Measurements from ENCODE around the gene PURA.

PURA gene

DNA sequence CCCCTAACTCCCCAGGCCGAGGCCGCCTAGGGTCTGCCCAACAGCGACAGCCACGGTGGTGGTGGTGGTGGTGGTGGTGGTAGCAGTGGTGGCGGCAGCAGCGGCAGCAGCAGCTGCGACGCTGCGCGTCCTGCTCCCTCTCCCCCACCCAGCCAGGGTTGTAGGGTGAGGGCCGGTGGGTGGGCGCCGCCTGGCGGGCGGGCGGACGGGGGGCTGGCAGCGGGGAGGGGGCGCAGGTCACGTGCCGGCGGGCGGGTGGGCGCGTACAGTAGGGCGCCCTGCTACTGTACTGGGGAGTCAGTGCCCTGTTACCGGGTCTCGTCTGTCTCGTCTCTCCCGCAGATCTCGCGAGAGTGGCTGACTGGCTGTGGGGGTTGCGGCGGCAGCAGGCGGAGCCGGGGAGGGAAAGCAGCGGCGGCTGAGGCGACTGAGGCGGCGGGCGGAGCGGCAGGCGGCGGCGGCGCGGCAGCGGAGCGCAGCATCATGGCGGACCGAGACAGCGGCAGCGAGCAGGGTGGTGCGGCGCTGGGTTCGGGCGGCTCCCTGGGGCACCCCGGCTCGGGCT, at the start of gene PURA:
Gene PURA (plus strand): TSS at position 411 of the 565 bp plus-strand sequence. CDS start 73 bp downstream, at position 484.
- DNase-seq (ENCODE audit: low spot score) = peak; percentile 95

DNA sequence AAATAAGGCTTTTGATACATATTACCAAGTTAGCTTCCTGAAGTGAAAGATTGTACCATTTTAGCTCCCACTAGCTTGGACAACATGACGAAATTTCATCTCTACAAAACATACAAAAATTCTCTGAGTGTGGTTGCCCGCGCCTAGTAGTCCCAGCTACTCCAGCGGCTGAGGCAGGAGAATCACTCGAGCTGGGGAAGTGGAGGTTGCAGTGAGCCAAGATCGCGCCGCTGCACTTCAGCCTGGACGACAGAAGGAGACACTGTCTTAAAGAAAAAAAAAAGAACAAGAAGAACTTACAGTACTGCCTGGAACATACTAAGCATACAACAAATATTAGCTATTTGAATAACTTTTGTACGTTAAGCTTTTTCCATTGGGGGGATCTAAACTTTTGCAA, 41.1 kb upstream of the PURA start:
- DNase-seq (ENCODE audit: low spot score) = no peak

DNA sequence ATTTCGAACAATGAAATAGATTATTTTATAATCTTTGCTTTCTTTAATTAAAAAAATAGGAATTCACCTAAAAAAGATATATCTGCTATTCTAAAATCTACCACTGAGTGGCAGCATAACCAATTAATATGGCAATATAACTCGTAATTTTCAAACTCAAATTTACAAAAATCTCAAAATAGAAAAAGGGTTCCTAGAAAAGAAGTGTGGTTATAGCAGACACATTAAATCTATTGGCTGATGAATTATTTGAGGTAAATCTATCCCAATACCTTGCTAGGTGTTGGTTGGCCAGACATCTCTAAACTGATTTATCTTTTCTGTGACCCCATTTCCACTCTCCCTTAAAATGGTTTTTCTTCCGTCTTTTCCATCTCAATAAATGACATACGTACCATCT, 40.6 kb upstream of the PURA start:
- no peak for DNase-seq (ENCODE audit: low spot score)

DNA sequence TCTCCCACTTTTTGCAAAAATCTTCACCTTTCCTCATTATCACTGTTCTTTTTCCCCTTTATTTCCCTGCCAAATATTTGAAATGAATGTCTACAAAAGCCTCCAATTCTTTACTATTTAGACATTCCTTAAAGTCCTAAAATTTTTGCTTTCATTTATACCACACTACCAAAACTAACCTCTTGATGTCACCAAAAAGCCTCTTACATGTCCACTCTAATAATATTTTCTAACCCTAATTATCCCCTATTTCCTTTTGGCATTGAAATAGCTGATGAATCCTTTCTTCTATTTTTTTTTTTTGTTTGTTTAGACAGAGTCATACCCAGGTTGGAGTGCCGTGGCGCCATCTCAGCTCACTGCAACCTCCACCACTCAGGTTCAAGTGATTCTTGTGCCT, 38.5 kb upstream of the PURA start:
- no peak for DNase-seq (ENCODE audit: low spot score)

DNA sequence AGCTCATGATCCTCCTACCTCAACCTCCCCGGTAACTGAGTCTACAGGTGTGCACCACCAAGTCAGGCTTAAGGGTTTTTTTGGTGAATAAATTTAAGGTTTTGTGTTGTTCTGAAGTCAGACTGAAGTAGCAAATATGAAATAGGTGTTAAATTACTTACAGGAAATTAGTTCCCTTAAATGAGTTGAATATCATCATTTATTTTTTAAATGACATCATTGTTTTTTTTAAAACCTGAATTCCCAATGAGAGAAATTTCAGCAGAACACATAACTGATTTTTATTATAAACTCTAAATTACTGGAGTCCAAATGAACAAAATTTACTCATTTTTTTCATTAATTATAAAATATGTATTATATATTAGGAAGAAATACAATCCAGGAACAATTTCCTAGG, 37.8 kb upstream of the PURA start:
- no peak for DNase-seq (ENCODE audit: low spot score)

DNA sequence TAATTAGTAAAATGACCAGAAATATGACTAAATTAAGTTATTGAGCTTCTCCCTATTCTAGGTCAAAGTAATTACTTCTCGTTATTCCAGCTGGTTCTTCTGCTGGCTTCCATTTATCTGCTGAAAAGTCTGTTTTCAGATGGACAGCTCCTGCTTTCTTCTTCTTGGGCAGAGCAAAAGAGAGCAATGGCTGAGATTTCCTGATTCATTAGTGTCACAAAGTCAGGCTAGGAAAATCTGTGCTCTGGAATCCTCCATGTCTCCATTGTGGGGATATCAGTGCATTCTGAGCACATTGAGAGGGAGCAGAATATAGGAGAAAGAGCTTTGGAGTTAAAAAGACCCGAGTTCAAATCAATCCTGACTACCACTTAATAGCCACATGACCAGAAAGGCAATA, 37.1 kb upstream of the PURA start:
- DNase-seq (ENCODE audit: low spot score) = no peak

DNA sequence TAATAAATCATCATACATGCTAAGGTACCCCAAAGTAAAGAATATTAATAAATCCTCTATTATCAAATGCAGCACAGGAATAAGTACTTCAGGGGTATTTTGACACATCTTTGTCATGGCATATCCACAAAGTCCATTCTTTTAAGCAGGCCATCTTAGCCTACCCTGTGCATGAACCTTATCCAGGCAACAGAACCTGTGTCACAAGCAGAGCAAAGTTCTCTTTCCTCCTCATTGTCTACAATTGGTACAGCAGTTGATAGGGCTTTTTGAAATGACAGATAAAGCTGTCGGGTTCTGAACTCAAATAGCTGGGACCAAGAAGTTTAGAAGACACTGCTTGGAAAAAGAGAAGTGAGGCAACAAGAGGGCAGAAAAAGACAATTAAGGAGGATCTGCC, 30.8 kb upstream of the PURA start:
- no peak for DNase-seq (ENCODE audit: low spot score)

DNA sequence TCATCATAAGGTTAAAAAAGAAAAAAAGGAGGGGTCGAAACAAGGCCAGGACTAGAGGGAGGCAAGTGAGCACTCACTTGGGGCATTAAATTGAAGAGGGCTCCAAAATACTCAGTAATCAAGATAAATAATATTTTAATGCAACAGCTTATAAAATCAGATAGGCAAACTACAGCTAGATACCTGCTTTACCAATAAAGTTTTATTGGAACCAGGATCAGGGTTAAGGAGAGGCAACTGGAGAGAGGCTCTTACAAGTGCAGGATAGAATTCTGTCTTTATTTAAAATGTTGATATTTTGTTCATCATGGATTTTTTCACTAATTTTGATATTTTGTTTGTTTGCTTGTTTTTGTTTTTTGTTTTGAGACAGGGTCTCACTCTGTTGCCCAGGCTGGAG, 30.3 kb upstream of the PURA start:
- DNase-seq (ENCODE audit: low spot score) = no peak

DNA sequence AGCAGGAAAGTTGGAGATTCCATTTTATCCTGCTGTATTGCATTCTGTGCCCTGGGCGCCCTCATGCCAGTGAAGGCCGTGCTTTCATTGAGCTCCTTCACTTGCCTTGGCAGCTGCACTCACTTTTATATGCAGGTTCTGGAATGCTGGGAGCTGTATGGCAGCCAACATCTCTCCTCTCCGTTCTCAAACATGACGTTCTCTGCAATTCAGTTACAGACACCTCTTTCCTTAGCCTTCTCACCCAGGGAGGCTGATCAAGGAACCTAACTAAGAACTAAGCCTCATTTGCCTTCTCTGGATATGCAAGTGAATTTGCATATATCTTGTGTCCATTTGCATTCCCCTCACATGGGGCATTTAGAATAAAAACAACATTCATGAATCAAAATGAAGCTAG, 29.4 kb upstream of the PURA start:
- no peak for DNase-seq (ENCODE audit: low spot score)

DNA sequence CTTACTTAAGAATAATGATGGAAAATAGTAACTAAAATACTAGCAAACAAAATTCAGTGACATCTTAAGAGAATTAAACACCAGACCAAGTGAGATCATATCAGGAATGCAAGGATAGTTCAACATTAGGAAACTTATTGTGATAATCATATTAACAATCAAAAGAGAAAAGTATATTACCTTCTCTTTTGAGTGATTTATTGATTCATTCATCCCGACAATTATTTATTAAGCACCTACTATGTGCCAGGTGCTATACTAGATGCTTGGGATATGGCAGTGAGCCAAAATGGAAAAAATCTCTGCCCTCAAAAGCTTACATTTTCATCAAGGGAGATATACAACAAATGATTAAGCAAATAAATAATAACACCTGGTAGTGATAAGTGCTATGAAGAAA, 23.7 kb upstream of the PURA start:
- DNase-seq (ENCODE audit: low spot score) = no peak

DNA sequence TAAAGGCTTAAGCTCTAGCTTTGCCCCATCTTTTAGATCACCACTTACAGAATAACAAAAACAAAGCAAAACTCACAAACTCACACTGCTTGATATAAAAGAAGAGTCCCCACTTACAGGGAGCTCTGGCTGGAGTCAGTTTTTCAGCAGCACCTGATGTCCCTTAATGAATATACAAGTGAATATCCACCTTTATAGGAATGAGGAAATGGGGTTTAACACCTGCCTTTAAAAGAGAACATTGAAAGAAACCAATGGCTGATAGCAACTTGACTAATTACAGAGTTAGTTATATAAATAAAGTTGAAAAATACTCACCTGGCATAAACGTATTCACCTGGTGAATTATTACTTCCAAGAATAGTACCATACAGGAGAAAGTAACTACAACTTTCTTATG, 20.7 kb upstream of the PURA start:
- DNase-seq (ENCODE audit: low spot score) = no peak

DNA sequence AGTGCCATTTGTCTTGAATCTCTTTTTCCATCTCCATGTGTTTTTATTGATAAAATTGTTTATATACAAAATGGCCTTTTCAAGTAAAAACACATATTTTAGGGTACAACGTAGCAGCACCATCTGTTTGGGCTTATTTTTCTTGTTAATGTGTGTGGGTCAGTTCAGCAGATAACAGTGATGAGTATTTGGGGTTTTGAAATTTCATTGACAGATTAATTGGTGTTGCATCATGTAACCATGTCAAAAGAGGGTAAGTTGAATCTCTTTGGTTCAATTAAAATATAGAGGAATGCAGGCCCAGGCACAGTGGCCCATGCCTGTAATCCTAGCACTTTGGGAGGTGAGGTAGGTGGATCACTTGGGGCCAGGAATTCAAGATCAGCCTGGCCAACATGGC, 20.0 kb upstream of the PURA start:
- no peak for DNase-seq (ENCODE audit: low spot score)

DNA sequence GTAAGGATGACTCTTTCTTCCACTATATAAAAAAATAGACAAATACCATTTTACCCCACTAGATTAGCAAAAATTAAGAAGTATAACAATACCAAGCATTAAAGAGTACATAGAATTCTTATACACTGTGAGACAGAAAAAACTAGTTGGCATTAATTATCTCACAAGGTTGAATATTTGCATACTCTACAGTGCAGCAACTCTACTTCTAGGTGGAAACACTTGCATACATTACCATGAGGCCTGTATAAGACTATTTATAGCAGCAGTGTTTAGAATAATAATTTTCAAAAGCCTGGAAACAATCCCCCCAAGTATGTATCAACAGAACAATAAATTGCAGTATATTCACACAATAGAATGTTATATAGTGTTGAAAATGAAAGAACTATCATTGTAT, 19.0 kb upstream of the PURA start:
- no peak for DNase-seq (ENCODE audit: low spot score)

DNA sequence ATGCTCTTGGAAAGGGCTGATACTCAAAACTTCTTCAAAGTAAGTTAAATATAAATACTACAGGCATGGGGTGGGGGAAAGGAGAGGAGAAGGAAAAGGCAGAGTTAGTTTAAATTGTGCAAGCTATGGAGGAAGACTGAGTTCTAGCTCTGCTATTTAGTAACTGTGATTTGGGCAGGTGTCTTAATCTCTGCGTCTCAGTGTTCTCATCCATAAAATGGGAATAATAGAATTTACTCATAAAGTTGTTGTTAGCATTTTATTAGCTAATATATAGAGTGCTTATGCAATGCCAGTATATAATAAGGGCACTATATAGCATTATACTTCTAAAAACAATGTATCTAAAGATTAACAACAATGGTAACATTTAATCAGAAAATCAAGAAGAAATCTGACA, 12.7 kb upstream of the PURA start:
- no peak for DNase-seq (ENCODE audit: low spot score)

DNA sequence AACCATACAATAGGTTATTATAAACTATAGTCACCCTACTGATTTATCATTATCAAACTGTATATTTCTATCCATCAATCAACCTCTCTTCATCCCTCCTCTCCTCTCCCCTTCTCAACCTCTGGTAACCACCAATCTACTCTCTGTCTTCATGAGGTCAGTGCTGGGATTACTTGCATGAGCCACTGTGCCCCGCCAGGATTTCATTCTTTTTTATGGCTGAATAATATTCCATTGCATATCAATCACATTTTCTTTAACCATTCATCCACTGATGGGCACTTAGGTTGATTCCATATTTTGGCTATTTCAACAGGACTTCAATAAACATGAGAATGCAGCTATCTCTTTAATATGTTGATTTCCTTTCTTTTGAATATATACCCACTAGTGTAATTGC, 10.8 kb upstream of the PURA start:
- DNase-seq (ENCODE audit: low spot score) = no peak

DNA sequence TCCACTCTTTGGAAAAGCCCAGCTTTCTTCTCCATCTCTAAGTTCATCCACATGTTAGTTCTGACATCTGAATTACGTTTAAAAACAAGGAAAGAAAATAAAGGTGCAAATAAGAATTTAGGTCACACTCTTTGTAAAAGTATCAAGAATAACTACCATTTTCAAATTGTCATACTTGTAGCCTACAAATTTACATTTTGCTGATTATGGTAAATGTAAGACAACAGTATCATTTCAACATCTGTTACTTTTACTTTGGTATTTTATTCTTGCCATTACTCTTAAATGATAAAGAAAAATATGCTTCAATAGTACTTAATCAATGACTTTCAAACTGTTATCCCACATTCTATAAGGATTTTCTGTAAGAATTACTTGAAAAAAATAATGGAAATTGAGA, 9.8 kb upstream of the PURA start:
- no peak for DNase-seq (ENCODE audit: low spot score)

DNA sequence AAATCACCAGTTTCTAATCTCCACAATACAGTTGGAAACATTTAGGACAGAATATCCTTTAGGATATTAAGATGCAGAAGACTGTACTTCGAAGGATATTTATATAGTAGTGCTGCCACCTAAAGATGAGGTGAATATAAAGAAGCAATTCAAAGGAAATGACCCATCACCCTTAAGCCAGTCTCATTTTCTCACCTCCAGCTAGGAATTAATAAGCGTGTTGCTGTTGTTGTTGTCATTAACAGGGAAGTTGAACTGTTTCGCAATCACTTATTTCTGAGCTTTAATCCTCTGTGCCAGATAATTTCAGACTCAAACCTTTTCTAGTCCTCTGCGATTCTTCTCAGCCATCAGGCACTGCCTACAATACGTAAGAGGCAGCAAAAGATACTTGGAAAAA, 7.8 kb upstream of the PURA start:
- no peak for DNase-seq (ENCODE audit: low spot score)

DNA sequence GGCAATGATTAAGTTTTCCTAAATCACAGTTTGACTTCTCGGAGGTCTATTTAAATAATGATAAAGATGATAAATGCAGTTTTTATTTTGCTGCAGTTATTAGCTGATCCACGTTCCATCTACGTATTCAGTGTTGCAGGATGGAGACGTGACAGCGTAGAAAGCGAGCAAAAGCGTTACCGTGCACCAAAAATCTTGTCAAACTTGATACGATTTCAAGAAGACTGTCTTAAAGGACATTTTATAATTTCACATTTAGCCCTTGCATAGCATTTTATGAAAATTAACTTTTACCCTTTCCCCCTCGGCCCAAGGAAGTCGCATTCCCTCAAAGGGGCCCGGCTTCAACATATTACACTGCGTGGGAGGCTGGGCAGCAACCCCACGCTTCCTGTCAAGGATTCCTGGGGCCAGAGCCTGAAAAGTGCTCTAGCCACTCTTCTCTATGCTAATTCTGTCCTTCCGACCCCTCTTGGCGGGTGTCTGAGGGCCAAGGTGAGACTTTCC, 7.1 kb upstream of the PURA start:
- no peak for DNase-seq (ENCODE audit: low spot score)

DNA sequence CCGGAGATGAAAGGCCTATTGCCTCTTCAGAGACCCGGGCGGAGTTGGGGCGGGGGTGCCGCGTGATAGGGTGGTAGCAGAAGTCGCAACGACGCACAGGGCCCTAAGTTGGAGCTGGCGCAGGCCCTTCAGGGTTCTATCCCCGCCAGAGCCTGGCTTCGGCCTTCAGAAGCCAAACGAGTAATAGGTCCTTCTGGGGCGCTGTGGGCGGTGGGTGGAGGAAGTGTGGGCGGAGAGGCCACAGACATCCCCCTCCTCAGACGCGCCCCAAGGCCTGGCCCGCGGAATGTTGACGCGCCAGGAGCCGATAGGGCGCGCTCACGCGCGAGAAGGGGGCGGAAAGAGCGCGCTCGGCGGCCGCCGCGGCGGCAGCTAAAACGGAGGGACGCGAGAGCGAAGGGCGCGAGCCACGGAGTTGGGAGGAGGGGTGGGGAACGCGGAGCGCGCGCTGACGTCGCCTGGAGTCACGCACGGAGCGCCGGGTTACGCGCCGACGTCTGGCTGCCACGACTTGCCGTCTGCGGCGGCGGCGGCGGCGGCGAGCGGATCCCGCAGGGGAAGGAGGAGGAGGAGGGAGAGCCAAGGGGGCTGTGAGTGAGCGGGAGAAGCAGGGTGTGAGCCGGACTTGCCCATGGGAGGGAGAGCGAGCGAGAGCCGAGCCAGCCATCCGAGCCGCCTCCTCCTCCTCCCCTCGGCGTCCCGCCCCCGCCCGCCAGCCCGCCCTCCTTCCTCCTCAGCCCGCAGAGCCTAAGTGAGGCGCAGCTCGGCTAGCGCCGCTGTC, 6.4 kb upstream of the PURA start:
- DNase-seq (ENCODE audit: low spot score) = peak; percentile 95

DNA sequence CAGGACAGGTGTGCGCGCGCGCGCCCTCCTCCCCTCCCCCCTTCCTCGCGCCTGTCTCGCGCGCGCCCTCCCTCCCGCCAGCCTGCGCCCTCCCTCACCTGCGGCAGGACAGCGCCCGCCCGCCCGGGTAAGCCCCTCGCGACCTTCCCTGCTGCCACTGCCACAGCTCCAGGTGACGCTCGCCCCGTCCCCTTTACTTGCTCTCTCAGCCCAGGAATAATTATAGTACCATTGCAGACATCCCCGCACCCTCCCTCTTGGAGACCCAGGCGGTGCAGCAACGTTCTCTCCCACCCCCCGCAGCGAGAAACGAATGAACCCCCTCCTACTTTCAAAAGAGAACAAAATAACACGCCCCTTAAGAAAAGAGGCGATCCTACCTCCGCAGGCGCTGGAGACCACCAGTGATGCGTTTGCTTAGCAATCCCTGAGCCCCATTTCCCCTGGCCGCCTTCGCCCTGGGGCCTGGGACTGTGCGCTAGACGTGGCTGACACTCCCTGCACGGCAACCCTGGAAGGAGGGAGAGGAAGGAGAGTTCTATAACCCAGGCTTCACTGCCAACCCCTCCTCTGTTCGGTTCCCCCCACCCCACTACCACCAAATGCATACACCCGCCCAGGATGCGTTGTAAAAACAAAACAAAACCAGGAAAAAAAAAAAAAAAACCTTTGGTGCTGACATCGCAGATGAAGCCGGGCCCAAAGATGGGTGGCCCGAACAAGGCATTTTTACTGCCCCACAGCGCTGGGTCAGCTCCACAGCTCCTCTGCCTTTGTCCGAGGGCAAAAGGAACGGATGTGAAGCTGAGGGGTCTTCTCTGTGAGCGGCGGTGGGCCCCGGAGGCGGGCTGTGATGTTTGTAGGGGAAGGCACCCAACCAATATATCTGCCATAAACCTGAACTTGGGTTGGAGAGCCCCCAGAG, 5.6 kb upstream of the PURA start:
- no peak for DNase-seq (ENCODE audit: low spot score)

DNA sequence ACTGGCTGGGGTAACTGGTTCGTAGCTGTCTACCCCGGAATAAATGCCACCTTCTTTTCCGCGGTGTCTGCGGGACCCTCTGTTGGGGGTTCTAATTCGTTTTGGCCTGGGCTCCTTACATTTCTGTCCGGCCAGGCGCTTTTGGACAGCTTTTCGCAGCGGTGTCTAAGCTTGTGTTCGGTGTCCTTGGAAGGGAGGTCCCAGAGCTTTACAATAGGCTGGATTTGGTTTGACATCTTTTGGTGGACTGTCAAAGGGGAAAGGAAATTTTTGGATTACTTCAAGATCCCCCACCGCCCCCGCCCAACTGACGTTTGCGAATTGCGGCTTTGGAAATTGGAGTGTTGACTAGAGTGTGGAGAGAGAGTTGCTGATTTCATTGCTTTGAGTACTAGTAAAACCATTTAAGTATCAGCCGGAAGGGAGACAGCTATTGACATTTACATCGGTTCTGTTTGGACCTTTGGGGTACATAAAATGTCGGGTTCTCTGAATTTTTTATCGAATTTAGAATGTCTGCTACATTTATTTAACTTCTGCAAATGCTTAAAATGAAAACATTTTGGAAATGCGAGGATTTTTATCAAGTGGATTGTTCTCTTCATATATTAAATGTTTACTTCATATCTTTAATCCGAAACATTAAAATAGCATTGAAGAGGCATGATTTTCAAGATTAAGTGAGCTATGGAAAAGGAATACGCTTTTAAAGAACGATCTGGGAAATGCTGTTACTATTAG, 4.7 kb upstream of the PURA start:
- no peak for DNase-seq (ENCODE audit: low spot score)

Measured in left forelimb (tissue), 1 donor.